ENCODE results near the gene CCP110.
A peak's percentile ranks its signal among the peaks of the same experiment; 100 is the strongest.

CCP110 gene

GRCh38 chr16:19505600-19506303 lies 18.0 kb upstream of the CCP110 start:
- TF ChIP-seq POU2F2 (IDR thresholded peaks at IDR 0.05; ENCODE audit: low read depth, low read length) (no peak), PAX5 (IDR thresholded peaks at IDR 0.05; ENCODE audit: insufficient read depth, low read length, severe bottlenecking) (no peak), POLR2AphosphoS5 (IDR thresholded peaks at IDR 0.05; ENCODE audit: low read depth, low read length) (no peak), TAF1 (IDR thresholded peaks at IDR 0.05; ENCODE audit: low read depth, low read length) (no peak), SPI1 (IDR thresholded peaks at IDR 0.05; ENCODE audit: low read depth, low read length) (no peak), POLR2A (IDR thresholded peaks at IDR 0.05; ENCODE audit: low read depth, low read length) (no peak)
- DNase-seq (ENCODE audit: insufficient read length, low spot score) = no peak
- no peak for FAIRE-seq

- no peak for DNase-seq (ENCODE audit: insufficient read length, low spot score)
- TF ChIP-seq SPI1 (IDR thresholded peaks at IDR 0.05; ENCODE audit: low read depth, low read length) (no peak), POLR2A (IDR thresholded peaks at IDR 0.05; ENCODE audit: low read depth, low read length) (no peak), POU2F2 (IDR thresholded peaks at IDR 0.05; ENCODE audit: low read depth, low read length) (no peak)
- FAIRE-seq = no peak
Measured at GRCh38 chr16:19506965-19507364, 16.8 kb upstream of the CCP110 start.

GRCh38 chr16:19507867-19508266 lies 15.9 kb upstream of the CCP110 start:
- DNase-seq (ENCODE audit: insufficient read length, low spot score) (no peak), FAIRE-seq (no peak)
- TF ChIP-seq TAF1 (IDR thresholded peaks at IDR 0.05; ENCODE audit: low read depth, low read length) (no peak), POU2F2 (IDR thresholded peaks at IDR 0.05; ENCODE audit: low read depth, low read length) (no peak), SPI1 (IDR thresholded peaks at IDR 0.05; ENCODE audit: low read depth, low read length) (no peak), POLR2A (IDR thresholded peaks at IDR 0.05; ENCODE audit: low read depth, low read length) (no peak), PAX5 (IDR thresholded peaks at IDR 0.05; ENCODE audit: insufficient read depth, low read length, severe bottlenecking) (no peak), POLR2AphosphoS5 (IDR thresholded peaks at IDR 0.05; ENCODE audit: low read depth, low read length) (no peak)

- TF ChIP-seq PAX5 (IDR thresholded peaks at IDR 0.05; ENCODE audit: insufficient read depth, low read length, severe bottlenecking) = no peak
- DNase-seq (ENCODE audit: insufficient read length, low spot score) (no peak), FAIRE-seq (no peak)
Measured at GRCh38 chr16:19512297-19512696, 11.4 kb upstream of the CCP110 start.

GRCh38 chr16:19513377-19514053 lies 10.2 kb upstream of the CCP110 start:
- FAIRE-seq (no peak), DNase-seq (ENCODE audit: insufficient read length, low spot score) (no peak)
- TF ChIP-seq POLR2A (IDR thresholded peaks at IDR 0.05; ENCODE audit: low read depth, low read length) (no peak), PAX5 (IDR thresholded peaks at IDR 0.05; ENCODE audit: insufficient read depth, low read length, severe bottlenecking) (no peak), TAF1 (IDR thresholded peaks at IDR 0.05; ENCODE audit: low read depth, low read length) (no peak), SPI1 (IDR thresholded peaks at IDR 0.05; ENCODE audit: low read depth, low read length) (peak; percentile 54)

- FAIRE-seq = no peak
- TF ChIP-seq PAX5 (IDR thresholded peaks at IDR 0.05; ENCODE audit: insufficient read depth, low read length, severe bottlenecking) = no peak
- no peak for TF ChIP-seq TAF1 (IDR thresholded peaks at IDR 0.05; ENCODE audit: low read depth, low read length)
- no peak for TF ChIP-seq SPI1 (IDR thresholded peaks at IDR 0.05; ENCODE audit: low read depth, low read length)
- TF ChIP-seq POLR2A (IDR thresholded peaks at IDR 0.05; ENCODE audit: low read depth, low read length) = no peak
- no peak for TF ChIP-seq POU2F2 (IDR thresholded peaks at IDR 0.05; ENCODE audit: low read depth, low read length)
- TF ChIP-seq POLR2AphosphoS5 (IDR thresholded peaks at IDR 0.05; ENCODE audit: low read depth, low read length) = no peak
- DNase-seq (ENCODE audit: insufficient read length, low spot score) = no peak
Measured at GRCh38 chr16:19515757-19516156, 8.0 kb upstream of the CCP110 start.

- DNase-seq (ENCODE audit: insufficient read length, low spot score) = no peak
- no peak for FAIRE-seq
- no peak for TF ChIP-seq TAF1 (IDR thresholded peaks at IDR 0.05; ENCODE audit: low read depth, low read length)
Measured at GRCh38 chr16:19517424-19518089, 6.2 kb upstream of the CCP110 start.

GRCh38 chr16:19518388-19518787 lies 5.4 kb upstream of the CCP110 start:
- TF ChIP-seq SPI1 (IDR thresholded peaks at IDR 0.05; ENCODE audit: low read depth, low read length) (no peak), POLR2AphosphoS5 (IDR thresholded peaks at IDR 0.05; ENCODE audit: low read depth, low read length) (no peak), TAF1 (IDR thresholded peaks at IDR 0.05; ENCODE audit: low read depth, low read length) (no peak), POLR2A (IDR thresholded peaks at IDR 0.05; ENCODE audit: low read depth, low read length) (no peak), POU2F2 (IDR thresholded peaks at IDR 0.05; ENCODE audit: low read depth, low read length) (no peak)
- FAIRE-seq (no peak), DNase-seq (ENCODE audit: insufficient read length, low spot score) (no peak)

- FAIRE-seq = peak; percentile 26
- DNase-seq (ENCODE audit: insufficient read length, low spot score) = no peak
- TF ChIP-seq POLR2AphosphoS5 (IDR thresholded peaks at IDR 0.05; ENCODE audit: low read depth, low read length) (no peak), TAF1 (IDR thresholded peaks at IDR 0.05; ENCODE audit: low read depth, low read length) (no peak), SPI1 (IDR thresholded peaks at IDR 0.05; ENCODE audit: low read depth, low read length) (no peak), PAX5 (IDR thresholded peaks at IDR 0.05; ENCODE audit: insufficient read depth, low read length, severe bottlenecking) (no peak), POLR2A (IDR thresholded peaks at IDR 0.05; ENCODE audit: low read depth, low read length) (no peak), POU2F2 (IDR thresholded peaks at IDR 0.05; ENCODE audit: low read depth, low read length) (no peak)
Measured at GRCh38 chr16:19520861-19521331, 2.8 kb upstream of the CCP110 start.
